Mesenteric fat pad (tissue), 1 donor: ENCODE measurements around the gene NOXRED1. TPM values are rescaled to one million over a fixed set of nuclear protein-coding genes. Genes with fewer than 3 reads are reported as not detected.

Experiments
- DNase-seq: peaks from one replicate; pipeline ENCODE4 v3.0.0-alpha.2; 2020; ENCODE audit warnings: low spot score
- total RNA-seq: library from RNA; stranded (reverse); fragmentation: NEBNext Ultra II Directional; extraction: Animal tissue kit (Norgen Biotek cat#: 25700); gene quantifications from one replicate; pipeline ENCODE4 v1.2.1, GENCODE V29; 2021
- donor health status: DM: yes; HTN: yes; CAD: no.

NOXRED1 gene
- total RNA-seq, 1 donor from 2014 or later, result 0.29 TPM

GRCh38 chr14:77409131-77409533 lies 14.2 kb downstream of the NOXRED1 start:
- no peak for DNase-seq

- no peak for DNase-seq
These were observed 16.2 kb downstream of the NOXRED1 start for GRCh38 chr14:77407158-77407557.

GRCh38 chr14:77406718-77407117 lies 16.6 kb downstream of the NOXRED1 start:
- no peak for DNase-seq

DNA sequence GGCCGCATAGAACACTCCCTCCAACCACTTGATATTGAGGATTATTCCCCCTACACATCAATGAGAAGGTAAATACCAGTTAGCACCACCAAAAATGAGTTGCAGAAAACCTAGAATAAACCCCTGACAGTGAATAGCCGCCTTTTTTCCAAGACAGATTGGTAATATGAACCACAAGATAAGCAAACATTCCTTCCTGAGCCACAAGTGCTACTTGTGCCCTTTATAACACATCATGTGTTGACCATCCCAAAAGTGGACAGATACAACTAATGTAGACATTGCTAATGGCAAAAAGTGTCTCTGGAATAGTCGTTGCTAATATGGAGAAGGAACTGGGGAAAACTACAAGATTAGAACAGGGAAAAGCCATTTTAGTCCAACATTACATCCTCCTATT lies 17.2 kb downstream of the NOXRED1 start:
- no peak for DNase-seq

- no peak for DNase-seq
These were observed 19.6 kb downstream of the NOXRED1 start for GRCh38 chr14:77403768-77404167.

GRCh38 chr14:77400216-77400615 lies 23.1 kb downstream of the NOXRED1 start:
- no peak for DNase-seq

- DNase-seq, result no peak
These were observed 33.1 kb downstream of the NOXRED1 start for GRCh38 chr14:77390188-77390587.

- no peak for DNase-seq
These were observed 44.6 kb downstream of the NOXRED1 start for GRCh38 chr14:77378701-77379100.

DNA sequence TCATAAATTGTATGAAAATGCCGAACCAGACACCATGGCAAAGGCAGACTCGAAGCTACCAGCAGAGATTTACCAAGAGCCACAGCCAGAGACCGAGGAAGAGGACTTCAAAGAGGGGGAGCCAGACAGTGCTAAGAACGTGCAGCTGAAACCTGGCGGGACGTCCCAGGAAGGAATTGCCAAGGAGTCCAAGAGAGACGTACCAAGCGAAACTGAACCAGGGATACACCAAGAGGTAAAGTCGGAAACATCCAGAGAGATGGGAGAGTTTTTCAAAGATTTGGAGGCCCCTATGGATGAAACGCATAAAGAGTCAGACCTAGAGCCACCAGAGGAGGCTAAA lies 45.9 kb downstream of the NOXRED1 start:
- no peak for DNase-seq

DNA sequence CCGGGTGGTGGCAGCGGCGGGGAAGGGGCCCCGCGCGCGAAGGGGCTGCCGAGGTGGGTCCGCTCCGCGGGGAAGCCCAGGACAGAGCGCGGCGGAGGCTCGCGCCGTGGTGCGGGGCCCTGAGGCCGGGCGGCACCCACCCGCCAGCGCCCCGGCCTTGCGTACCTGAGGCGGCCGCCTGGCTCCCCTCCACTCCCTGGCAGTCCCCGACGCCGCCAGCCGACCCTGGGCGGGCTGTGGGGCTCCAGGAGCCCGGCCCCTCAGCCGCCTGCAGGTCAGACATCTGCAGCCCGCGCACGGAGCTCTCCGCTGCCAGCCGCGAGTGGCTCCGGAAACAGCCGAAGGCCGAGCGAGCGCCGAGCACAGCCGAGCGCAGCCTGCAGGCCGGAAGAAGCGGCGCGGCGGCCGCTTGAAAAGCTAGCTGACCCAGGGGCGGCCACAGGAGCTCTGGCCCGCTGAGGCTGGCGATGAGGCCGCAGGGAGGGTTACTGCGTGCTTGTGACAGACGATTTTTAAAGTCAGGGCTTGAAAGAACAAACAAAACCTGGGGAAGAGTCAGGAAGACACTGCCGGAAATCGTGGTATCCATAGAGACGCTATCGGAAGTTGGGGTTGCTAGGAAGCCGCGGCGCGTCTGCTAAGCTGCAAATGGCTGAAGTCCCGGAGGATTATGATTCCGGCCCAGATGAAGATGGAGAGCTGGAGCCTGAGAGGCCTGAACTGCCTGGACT lies 46.4 kb downstream of the NOXRED1 start, which contains the start of the genes SAMD15 and TMED8:
Gene SAMD15 (plus strand): TSS at position 609 of the 731 bp plus-strand sequence. CDS start 40 bp downstream, at position 649.
Gene TMED8 (minus strand): TSS at position 324 of the 731 bp plus-strand sequence. CDS start 41 bp downstream, at position 283.
- peak; percentile 95 for DNase-seq

DNA sequence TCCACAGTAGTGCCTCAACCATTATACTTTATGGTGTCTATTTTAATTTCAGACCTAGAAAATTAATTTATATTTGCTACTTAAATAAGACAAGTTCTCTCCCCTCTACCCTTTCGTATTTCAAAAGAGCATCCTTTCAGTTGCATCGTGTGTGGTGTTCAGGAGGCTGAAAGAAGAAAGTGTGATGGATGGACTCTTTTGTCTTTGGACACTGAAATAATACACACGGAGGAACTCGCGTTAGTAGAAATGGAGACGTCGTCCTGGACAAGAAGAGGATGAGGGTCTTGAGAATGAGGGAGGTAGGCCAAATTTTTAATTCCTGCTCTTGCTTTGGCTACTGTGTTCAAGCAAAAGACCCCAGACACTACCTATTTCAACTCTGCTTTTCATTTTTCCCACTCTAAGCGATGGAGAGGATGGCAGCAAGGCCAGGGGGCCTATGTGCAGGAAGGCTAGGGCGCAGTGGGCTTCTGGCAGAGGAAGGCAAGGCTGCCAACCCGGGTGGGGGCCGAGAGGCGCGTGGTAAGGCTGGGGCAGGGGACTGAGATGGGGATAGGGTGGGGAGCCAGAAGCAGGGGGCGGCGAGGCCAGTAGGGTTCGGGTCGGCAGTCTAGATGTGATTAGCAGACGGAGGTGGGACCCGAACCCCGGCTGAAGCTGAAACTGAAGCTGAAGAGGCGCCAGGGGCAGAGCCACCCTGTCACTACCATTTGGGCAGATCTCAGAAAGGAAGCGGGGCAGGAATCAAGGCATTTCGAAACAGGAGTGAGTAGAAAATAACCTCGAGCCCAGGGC lies 47.2 kb downstream of the NOXRED1 start:
- no peak for DNase-seq

DNA sequence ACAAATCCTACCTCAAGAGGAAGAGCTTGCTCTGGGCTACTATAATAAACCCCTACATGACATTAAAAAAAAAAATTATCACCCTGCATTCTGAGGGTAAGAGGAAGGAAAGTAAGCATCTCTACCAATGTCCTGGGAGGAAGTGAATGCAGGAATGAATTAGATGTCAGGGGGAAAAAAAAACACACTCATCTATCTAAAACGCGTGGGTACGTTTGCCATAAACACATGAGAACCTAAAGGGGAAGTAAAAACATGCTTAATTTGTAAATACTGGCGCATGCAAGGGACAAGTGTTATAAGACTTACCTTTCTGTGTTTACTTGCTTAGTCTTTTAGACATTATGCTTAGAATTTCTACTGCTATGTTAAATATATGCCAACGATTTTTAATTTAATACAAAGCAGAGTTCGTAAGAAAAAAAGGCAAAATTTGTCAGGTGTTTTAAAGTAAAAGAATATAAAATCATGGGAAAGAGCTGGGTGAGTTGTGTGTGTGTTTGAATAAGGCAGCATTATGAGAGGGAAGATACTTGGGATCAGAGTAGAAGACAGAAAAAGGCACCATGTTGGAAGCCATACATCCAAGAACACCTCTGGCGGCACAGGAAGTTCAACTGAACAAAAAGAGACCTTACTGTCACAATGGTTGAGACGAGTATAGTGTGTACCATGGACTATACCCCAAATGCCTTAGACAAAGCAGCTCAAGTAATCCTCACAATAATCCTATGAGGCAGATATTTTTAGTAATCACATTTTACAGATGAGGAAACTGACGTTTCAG lies 48.0 kb downstream of the NOXRED1 start:
- no peak for DNase-seq

DNA sequence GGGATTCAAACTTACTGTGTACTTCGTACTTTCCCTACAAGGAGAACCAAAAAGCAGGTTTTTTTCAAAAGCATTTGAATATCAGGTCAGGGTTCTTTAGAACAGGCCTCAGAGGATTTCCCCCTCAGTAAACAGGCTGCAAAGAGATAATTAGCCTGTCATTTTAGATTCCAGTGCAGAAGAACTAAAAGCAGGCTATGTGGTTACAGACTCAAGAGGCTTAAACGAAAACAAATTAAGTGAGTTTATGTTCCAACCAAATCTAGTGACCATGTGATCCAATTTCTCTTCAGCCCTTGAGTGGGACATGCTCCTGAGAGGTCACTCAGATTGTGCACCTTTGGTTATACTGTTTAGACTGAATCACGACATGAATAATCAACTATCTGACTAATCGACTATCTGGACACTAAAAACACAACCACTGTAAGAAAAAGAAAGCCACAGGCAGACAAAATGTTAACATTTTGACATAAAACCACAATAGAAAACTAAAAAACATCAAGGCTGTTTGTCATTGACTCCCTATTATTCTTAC lies 51.0 kb downstream of the NOXRED1 start:
- DNase-seq, result no peak

DNA sequence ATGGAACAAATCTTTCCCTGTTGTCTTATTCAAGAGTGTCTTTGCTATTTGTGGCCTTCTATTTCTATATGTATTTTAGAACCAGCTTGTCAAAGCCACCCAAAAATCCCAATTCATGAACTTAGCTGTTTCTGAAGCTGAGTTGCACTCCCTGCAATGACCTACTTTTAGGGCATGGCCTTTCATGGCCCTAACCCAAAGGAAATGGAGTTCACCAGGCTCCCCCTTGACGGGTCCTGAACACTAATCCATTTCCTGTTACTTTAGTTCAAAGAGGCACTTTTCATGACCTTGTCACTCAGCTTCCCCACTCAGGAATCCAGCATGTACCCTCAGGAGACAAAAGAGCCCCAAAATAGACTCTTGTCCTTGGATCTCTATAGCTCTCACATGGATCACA lies 54.0 kb downstream of the NOXRED1 start:
- no peak for DNase-seq

- no peak for DNase-seq
These were observed 59.2 kb downstream of the NOXRED1 start for GRCh38 chr14:77364146-77364545.

GRCh38 chr14:77359626-77360025 lies 63.7 kb downstream of the NOXRED1 start:
- no peak for DNase-seq

DNA sequence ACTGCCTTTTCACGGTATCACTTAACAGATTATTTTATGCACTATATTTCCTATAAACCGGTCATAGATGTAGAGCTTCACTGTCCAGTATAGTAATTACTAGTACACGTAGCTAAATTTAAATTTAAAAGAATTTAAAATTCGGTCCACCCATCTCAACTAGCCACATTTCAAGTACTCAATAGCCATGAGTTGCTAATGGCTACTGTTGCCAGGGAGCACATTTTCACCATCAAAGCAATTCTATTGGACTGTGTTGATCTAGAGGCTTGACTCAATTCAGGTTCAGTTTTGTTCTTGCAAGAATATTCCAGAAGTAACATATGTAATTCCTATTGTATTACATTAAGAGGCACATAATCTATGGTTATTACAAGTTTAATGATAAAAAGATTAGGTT lies 66.4 kb downstream of the NOXRED1 start:
- no peak for DNase-seq

- no peak for DNase-seq
These were observed 67.5 kb downstream of the NOXRED1 start for GRCh38 chr14:77355811-77356210.

DNA sequence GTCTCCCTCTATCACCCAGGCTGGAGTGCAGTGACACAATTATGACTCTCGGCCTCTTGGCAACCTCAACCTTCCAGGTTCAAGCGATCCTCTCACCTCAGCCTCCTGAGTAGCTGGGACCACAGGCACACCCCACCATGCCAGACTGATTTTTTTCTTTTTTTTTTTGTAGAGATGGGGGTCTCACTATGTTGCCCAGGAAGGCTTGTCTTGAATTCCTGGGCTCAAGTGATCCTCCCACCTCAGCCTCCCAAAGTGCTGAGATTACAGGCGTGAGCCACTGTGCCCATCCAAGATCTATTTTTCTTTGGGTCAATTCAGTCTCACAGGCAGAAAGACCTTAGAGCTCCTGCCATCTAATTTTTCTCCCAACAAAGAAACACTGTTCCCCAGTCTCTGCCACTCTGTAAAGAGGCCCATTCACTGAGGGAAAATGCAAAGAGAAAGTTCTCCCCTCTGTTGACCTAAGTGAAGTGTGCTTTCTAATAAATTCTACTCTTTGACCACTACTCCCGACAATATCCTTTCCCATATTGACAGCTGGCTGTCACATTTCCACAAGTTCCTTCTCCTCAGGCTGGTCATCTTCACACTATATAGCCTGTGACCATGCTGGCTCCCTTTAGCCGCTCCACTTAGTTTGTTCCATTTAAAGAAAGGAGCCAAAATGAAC lies 69.7 kb downstream of the NOXRED1 start:
- DNase-seq, result no peak

DNA sequence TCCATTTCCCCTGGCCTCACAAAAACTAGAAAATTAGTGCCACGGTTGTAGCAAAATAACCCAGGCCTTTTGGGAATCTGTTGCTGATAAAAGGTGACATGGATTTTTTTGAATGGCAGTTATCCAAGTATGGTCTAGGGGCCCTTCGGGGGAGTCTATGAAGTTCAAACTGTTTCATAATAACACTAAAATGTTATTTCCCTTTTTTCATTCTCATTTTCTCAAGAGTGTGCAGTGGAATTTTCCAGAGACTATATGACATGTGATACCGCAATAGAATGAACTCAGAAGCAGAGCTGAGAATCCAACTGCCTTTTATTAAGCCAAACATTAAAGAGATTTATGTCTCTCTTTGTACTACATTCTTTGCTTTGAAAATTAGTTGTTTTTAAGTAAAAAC lies 75.6 kb downstream of the NOXRED1 start:
- DNase-seq, result no peak

DNA sequence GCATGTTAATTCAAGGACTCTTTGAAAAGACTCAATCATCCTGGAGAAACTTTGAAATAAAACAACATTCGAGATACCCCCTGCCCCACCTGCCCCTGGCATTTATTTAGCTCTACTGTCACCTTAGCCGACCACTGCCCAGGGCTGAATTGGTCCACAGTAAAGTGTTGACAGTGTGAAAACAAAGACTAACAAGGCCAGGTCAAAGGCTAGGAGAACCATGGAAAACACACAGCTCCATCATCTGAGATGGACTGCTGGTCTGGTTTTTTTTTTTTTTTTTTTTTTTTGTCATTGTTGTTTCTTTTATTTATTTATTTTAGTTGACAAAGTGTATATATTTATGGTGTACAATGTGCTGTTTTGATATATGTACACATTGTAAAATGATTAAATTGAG lies 76.8 kb downstream of the NOXRED1 start:
- DNase-seq, result no peak
